Measurements from ENCODE around the gene EHMT1.
A peak's percentile ranks its signal among the peaks of the same experiment; 100 is the strongest.

Gene EHMT1

DNA sequence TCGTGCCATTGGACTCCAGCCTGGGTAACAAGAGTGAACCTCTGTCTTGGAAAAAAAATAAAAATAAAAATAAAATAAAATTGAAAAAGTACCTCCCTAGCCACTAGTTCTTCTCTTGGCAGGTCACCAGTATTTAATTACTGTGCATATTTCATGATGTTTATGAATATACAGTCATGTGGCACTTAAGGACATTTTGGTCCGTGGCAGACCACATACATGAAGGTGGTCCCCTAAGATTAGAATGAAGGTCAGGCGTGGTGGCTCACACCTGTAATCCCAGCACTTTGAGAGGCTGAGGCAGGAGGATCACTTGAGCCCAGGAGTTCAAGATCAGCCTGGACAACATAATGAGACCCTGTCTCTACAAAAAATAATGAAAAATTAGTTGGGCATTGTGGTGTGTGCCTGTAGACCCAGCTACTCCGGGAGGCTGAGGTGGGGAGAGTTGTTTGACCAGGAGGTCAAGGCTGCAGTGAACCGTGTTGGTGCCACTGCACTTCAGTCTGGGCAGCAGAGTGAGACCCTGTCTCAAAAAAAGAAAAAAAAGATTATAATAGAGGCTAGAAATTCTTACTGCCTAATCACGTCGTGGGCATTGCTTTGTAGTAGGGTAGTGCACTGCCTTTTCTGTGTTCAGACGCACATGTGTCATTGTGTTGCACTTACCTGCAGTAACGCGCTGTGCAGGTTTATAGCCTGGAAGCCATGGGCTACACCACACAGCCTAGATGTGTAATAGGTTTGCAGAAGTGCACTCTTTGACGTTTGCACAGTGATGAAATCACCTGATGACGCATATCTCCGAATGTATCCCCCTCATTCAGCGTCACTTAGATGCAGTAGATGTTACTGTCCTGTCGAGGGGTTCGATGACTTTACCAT lies 12.8 kb downstream of the EHMT1 start:
- TF ChIP-seq, protein P1, sequence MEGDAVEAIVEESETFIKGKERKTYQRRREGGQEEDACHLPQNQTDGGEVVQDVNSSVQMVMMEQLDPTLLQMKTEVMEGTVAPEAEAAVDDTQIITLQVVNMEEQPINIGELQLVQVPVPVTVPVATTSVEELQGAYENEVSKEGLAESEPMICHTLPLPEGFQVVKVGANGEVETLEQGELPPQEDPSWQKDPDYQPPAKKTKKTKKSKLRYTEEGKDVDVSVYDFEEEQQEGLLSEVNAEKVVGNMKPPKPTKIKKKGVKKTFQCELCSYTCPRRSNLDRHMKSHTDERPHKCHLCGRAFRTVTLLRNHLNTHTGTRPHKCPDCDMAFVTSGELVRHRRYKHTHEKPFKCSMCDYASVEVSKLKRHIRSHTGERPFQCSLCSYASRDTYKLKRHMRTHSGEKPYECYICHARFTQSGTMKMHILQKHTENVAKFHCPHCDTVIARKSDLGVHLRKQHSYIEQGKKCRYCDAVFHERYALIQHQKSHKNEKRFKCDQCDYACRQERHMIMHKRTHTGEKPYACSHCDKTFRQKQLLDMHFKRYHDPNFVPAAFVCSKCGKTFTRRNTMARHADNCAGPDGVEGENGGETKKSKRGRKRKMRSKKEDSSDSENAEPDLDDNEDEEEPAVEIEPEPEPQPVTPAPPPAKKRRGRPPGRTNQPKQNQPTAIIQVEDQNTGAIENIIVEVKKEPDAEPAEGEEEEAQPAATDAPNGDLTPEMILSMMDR (IDR thresholded peaks at IDR 0.05) = no peak
- no peaks in the 10 kb centered on the region for H3K27me3 ChIP-seq
- no peak overlapping the region for H3K4me3 ChIP-seq
- no peak overlapping the region for H3K27ac ChIP-seq
- H3K9me3 ChIP-seq = no peaks in the 10 kb centered on the region
- DNase-seq = no peak
- H3K36me3 ChIP-seq = no peaks in the 10 kb centered on the region
- intact Hi-C loops (cut with DNase I; ENCODE audit: low total_unique reads) = no loop called here
- H3K4me1 ChIP-seq = peaks cover 0 to 26% (median 8%) of the 10 kb centered on the region in 4 donors

DNA sequence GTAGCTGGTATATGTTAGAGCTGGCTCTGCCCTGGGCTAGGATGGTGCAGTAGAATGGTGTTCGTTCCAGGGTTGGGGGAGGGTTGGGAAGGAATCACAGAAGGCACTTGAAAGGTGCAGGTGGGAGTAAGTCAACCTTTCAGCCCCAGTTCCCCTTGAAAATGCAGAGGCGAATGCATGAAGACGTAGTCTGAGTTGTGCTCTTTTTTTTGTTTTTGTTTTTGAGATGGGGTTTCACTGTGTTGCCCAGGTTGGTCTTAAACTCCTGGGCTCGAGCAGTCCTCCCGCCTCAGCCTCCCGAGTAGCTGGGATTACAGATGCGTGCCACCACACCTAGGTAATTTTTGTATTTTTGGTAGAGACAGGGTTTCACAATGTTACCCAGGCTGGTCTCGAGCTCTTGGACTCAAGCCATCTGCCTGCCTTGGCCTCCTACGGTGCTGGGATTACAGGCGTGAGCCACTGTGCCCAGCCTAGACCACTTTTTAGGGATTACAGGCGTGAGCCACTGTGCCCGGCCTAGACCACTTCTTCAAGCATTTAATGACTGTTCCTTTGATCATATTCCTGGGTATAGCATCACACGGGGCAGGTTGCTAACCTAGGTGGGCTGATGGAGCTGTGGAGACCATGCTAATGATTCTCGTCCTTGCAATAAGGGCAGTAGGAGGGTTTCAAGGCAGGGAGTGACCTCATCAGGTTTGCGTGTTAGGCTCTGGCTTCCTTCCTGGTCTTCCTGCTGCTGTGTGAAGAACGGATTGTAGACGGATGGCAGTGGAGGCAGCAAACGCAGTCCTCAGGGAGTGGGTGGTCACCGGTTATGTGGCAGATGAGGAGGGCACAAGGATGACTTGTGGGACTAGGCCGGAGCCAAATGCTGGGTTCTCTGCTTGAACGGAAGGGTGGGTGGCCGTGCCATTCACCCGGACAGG lies 13.7 kb downstream of the EHMT1 start:
- DNase-seq = no peak
- intact Hi-C loops (cut with DNase I; ENCODE audit: low total_unique reads) = no loop called here
- TF ChIP-seq, protein P1 (IDR thresholded peaks at IDR 0.05) = no peak
- Histone ChIP-seq H3K27ac (no peak overlapping the region), H3K4me3 (no peak overlapping the region), H3K27me3 (no peaks in the 10 kb centered on the region), H3K9me3 (no peaks in the 10 kb centered on the region), H3K4me1 (peaks cover 0 to 26% (median 8%) of the 10 kb centered on the region in 4 donors), H3K36me3 (no peaks in the 10 kb centered on the region)

DNA sequence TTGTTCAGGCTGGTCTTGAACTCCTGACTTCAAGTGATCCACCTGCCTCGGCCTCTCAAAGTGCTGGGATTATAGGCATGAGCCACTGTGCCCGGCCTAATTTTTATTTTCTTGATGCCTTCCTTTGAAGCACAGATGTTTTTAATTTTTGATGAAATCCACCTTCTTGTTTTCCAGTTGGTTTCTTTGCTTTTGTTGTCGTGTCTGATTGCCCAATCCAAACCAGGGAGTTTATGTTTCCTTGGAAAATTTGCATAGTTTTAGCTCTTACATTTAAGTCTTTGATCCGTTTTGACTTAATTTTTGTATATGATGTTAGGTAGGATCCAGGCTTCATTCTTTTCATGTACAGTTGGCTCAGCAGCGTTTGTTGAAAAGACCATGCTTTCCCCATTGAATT lies 15.2 kb downstream of the EHMT1 start:
- H3K27ac ChIP-seq = no peak overlapping the region
- no peak overlapping the region for H3K4me3 ChIP-seq
- no peaks in the 10 kb centered on the region for H3K27me3 ChIP-seq
- peaks cover 0 to 26% (median 8%) of the 10 kb centered on the region in 4 donors for H3K4me1 ChIP-seq
- intact Hi-C loops (cut with DNase I; ENCODE audit: low total_unique reads) = no loop called here
- no peaks in the 10 kb centered on the region for H3K9me3 ChIP-seq
- DNase-seq = no peak
- no peaks in the 10 kb centered on the region for H3K36me3 ChIP-seq
- TF ChIP-seq, protein P1 (IDR thresholded peaks at IDR 0.05) = no peak

DNA sequence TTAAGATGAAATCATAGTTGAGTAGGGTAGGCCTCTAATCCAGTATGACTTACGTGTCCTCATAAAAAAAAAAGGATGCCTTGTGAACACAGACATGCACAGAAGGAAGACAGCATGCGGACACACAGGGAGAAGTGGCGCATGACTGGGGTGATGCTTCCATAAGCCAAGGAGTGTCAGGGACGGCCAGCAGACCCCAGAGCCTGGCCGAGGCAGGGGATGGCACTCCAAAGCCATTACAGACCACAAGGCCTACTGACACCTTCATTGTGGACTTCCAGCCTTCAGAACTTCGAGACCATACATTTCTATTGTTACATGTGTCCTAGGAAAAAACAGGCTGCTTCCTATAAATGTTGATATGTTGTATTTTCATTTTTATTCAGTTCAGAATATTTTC lies 19.9 kb downstream of the EHMT1 start:
- TF ChIP-seq, protein P1 (IDR thresholded peaks at IDR 0.05) = no peak
- peaks cover 0 to 5% (median 0%) of the 10 kb centered on the region in 3 donors for H3K36me3 ChIP-seq
- H3K27ac ChIP-seq = no peak overlapping the region
- intact Hi-C loops (cut with DNase I; ENCODE audit: low total_unique reads) = no loop called here
- no peak overlapping the region for H3K4me3 ChIP-seq
- peak in 1 of 2 donors; percentile 9 for DNase-seq
- H3K4me1 ChIP-seq = no peaks in the 10 kb centered on the region
- H3K27me3 ChIP-seq = no peaks in the 10 kb centered on the region
- H3K9me3 ChIP-seq = no peaks in the 10 kb centered on the region

DNA sequence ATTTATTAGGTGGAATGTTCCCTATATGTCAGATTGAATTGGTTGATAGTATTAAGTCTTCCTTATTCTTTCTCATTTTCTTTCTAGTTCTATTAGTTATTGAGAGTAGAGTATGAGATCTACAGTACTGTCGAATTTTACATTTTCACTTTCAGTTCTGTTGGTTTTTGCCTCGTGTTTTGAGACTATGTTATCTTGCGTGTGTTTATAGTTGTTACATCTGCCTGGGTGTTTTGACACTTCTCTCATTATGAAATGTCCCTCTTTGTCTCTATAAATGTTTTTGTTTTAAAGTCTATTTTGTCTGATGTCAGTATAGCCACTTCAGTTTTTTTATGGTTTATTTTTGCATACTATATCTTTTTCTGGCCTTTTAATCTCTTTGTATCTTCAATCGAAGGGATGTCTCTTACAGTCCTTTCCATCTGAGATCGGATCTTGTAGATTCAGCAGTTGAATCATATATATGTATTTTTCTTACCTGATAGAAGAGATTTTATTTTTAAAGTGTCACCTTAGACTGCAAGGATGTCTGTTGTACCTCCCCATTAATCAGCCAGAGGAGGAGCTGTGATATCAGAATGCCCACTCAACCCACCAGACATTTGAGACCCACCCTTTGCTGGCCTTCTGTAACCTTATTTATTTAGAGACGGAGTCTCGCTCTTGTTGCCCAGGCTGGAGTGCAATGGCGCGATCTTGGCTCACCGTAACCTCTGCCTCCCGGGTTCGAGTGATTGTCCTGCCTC lies 20.7 kb downstream of the EHMT1 start:
- H3K36me3 ChIP-seq = peaks cover 0 to 5% (median 0%) of the 10 kb centered on the region in 3 donors
- H3K9me3 ChIP-seq = no peaks in the 10 kb centered on the region
- no peaks in the 10 kb centered on the region for H3K4me1 ChIP-seq
- intact Hi-C loops (cut with DNase I; ENCODE audit: low total_unique reads) = no loop called here
- no peaks in the 10 kb centered on the region for H3K27me3 ChIP-seq
- H3K4me3 ChIP-seq = no peak overlapping the region
- DNase-seq = peak in 1 of 2 donors; percentile 6
- H3K27ac ChIP-seq = no peak overlapping the region
- TF ChIP-seq, protein P1 (IDR thresholded peaks at IDR 0.05) = no peak

Data from tibial artery (tissue), 4 donors.